Suppressor macrophage treated with lipopolysaccharide for 1 hour (primary cell): ENCODE data around the gene PRMT7.

ENCODE experiments used
- DNase-seq, 3 donors: peaks; one replicate each; pipeline ENCODE4 v3.0.0-alpha.2; 2020 to 2022

PRMT7 gene

DNA sequence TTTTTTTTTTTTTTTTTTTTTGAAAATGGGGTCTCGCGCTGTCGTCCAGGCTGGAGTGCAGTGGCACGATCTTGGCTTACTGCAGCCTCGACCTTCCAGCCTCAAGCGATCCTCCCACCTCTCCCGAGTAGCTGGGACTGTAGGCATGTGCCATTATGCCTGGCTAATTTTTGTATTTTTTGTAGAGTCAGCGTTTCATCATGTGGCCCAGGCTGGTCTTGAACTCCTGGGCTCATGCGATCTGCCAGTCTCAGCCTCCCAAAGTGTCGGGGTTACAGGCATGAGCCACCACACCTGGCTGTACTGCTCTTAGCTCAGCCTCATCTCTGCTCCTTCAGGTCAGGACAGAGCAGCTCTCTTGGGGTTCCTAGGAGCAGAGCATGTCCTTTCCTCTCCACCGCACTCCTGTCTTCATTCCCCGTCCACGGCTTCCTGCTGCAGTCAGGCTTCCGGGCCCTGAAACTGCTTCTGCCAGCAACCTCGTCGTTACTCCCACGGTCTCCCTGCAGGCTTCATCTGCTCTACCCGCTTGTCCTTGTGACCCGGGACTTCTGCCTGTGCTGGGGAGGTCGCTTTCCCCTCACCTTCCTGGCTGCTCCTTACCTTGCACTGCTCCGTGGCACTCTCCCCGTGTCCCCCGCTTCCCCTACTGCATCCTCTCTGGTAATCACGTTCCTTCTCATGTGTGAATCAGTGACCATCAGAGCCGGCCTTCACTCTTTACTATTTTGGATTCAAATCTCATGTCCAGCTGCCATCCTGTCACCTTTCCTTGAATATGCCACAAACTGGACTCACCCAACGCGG lies 38.0 kb downstream of the PRMT7 start:
- no peak for DNase-seq

DNA sequence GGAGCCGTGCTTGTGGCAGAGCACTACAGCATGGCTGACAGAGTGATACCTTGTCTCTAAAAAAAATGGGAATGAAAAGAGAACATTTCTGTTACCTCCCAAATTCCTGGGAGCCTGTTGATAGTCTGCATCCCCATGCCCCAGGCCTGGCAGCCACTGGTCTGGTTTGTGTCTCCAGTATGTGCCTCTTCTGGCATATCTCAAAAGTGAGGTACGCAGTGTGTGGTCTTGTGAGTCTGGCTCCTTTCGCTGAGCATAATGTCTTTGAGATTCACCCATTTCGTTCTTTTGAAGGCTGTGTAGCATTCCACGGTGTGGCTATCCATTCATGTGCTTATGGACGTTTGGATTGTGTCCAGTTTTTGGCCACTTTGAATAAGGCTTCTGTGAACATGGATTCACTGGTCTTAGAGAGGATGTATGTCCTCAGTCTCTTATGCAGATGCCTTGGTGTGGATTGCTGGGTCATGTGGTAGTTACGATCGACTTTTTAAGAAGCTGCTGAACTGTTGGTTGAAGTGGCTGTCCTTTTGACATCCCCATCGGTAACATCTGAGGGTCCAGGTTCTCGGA lies 39.1 kb downstream of the PRMT7 start:
- DNase-seq = no peak

DNA sequence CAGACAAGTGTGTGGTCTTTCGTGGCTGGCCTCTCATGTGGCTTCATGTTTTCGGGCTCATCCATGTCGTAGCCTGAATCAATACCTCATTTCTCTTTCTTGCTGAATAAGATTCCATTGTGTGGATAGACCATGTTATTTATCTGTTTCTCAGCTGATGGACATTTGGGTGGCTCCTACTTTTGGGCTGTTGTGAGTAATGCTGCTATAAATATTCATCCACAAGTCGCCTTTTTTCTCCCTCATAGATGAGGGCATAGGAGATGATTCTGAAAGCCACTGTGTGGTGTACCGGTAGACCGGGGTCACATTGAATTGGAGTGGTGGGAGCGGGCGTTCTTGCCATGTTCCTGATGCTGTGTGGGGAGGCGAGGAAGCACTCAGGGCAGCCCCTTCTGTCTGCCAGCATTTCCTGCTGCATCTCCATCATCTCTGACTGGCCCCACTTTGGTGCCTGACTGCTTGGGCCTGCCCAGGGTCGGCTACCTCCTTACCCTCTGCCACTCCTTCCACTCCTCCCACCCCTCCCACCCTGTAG lies 40.1 kb downstream of the PRMT7 start:
- no peak for DNase-seq

- no peak for DNase-seq
Measured at GRCh38 chr16:68351463-68351862, 40.6 kb downstream of the PRMT7 start.

- no peak for DNase-seq
Measured at GRCh38 chr16:68351991-68352431, 41.2 kb downstream of the PRMT7 start.

GRCh38 chr16:68353366-68353765 lies 42.5 kb downstream of the PRMT7 start:
- DNase-seq = no peak

DNA sequence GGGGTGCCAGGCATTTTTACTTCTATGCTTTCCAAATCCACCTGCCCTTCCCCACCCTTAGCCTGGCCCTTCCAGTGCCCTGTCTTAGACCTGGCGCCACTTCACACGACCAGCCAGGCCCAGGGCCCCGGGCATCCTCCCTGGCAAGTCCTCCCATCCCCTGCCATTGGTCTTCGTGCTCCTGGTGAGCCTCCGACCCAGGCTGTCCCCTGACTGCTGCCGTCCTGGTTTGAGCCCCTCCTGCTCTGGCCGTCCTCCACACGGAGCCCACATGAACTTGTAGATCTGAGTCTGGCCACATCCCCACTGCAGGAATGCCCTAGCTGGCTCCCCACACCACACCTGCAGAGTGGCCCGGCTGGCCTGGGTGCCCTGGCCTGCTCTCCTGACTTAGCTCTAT lies 44.0 kb downstream of the PRMT7 start:
- no peak for DNase-seq

GRCh38 chr16:68355447-68356248 lies 44.8 kb downstream of the PRMT7 start:
- DNase-seq = no peak

GRCh38 chr16:68356249-68356918 lies 45.6 kb downstream of the PRMT7 start:
- DNase-seq = peak; percentile 25 to 39 (median 34)

DNA sequence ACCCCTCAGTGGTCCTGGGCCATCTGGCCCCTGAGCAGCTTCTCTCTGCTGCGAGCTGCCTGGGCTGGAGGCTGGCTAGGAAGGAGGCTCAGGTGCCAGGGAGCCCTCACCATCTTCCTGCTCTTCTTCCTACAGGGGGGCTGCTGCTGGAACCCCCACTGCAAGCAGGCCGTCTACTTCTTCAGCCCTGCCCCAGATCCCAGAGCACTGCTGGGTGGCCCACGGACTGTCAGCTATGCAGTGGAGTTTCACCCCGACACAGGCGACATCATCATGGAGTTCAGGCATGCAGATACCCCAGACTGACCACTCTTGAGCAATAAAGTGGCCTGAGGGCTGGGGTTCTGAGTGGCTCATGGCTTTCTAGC lies 46.1 kb downstream of the PRMT7 start:
- no peak for DNase-seq

GRCh38 chr16:68357521-68357922 lies 46.7 kb downstream of the PRMT7 start:
- no peak for DNase-seq

DNA sequence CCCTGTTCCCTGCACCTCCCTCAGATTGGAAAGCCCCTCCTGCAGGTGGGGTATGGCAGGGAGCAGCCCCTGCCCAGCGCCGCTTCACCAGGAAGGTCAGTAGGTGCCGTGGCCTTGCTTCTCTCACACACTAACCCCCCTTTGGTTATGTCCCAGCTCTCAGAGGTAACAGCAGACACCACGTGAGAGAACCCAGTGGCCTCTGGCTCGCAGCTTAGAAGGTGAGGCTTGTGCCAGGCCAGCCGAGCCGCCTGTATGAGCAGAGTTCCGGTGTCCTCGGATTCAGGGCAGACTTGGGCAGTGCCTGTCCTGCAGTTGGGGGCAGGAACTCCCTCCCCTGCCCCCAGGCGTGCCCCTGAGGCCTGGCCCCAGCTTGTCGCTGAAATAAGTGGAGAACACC lies 47.1 kb downstream of the PRMT7 start:
- DNase-seq = no peak

GRCh38 chr16:68358951-68359350 lies 48.1 kb downstream of the PRMT7 start:
- DNase-seq = no peak

GRCh38 chr16:68359398-68360191 lies 48.8 kb downstream of the PRMT7 start:
- no peak for DNase-seq

- no peak for DNase-seq
Measured at GRCh38 chr16:68360547-68360946, 49.7 kb downstream of the PRMT7 start.

DNA sequence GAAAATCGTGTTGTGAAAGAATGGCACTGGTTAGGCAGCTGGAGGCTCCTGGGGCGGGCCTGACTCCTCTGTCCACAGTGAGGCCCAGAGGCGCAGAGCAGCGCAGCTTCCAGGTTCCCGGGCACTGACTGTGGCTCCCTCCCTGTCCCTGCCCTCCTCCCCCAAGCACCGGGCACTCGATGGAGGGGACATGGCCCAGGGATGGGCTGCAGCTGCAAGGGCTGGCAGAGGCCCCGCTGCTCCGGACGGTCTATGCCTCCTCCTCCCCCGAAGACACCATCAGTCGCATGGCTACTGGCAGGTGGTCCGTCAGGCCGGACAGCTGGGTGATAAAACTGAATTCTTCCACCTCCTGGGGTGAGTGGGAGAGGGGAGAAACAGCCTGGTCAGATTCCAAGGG lies 50.1 kb downstream of the PRMT7 start:
- DNase-seq = no peak

DNA sequence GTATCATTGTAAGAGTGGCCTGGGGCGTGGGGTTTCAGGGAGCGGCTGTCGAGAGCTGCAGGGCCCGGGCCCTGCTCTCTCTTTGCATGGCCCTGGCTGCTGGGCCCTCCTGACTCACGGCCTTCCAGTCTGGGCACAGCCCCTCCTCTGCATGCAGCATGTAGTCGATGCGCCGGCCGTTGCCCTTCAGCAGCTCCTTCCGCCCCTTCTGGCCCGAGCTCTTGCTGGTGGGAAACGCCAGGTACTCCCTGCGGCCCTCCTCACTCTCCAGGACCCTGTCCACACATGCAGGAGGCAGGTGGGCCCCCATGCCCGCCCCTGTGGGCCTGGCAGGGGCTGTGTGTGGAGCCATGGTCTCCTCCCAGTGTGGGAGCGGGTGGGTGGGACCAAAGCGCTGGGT lies 50.7 kb downstream of the PRMT7 start:
- no peak for DNase-seq

DNA sequence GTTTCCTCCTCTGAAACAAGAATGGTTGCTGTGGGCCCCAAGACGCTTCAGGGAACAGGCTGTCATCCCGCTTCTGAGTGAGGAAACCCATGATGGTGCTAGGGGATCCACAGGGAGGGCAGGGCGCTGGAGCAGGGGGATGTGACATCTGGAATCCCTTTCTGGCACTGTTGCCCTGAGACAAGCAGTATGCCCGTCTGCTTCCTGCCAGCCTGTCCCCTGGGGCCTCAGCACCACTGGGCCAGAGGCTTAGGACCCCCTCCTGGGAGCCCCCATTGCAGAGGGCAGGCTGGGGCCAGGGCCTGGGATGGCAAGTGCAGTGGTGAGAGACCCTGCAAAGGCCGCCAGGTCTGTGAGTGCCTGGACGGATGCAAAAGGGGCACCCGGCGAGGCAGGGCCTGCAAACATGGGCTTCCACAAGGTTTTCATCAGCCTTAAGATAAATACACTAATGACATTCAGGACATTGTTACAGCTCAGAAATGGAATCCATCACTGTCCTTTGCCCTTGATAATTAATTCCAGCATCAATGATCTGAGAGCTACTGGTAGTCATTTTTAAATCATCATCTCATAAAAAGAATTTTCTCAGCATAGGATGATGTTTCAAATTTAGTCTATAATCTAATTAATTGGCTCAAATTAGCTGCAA lies 51.6 kb downstream of the PRMT7 start:
- no peak for DNase-seq

DNA sequence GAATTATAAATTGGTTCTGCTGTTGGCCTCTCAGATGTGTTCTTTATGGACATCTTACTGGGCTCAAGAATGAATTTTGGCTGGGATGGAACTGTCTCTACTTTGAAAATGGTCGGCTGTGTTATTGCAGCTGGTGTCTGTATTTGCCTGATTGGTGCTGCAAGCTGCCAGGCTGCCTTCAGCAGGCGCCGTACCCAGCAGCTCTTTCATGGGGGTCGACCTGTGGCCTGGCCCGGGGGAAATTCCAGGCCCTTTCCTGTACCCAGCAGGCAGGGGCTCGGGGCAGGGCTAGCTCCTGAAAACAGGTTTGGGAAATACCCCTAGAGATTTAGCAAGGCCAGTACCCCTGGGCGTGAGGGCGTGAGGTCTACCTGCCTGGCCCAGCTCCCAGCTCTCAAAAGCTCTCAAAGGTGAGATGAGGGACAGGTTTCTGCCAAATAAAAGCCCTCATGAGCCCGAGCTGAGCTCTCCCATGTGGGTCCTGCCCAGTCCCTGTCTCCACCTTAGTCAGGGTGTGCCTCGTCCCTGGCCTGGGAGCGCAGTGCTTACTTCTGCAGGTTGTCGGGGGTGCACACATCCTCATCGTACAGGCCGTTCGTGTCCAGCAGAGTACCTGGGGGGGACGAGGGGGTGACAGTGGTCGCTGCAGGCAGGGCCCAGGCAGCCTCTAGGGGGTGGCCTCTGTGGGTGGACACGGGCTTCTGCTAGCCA lies 52.3 kb downstream of the PRMT7 start:
- DNase-seq = no peak

- no peak for DNase-seq
Measured at GRCh38 chr16:68363658-68364521, 53.1 kb downstream of the PRMT7 start.
